Stimulated activated CD8-positive, alpha-beta memory T cell treated with anti-CD3 and anti-CD28 coated beads, Interleukin-4, amount 100 ng/mL, for 1 hour (primary cell): ENCODE measurements around the gene SVBP.
"Not testable (repeated sequence)": the region's sequence is repeated elsewhere in the genome, so short reads cannot be mapped to it uniquely, and the experiment has no call there.

Experiments used
- DNase-seq, 2 donors: peaks; one replicate each; pipeline ENCODE4 v3.0.0-alpha.2; 2020; ENCODE audit warnings: low read depth in 2 of 2, low spot score in 1 of 2

The SVBP gene, protein sequence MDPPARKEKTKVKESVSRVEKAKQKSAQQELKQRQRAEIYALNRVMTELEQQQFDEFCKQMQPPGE

DNA sequence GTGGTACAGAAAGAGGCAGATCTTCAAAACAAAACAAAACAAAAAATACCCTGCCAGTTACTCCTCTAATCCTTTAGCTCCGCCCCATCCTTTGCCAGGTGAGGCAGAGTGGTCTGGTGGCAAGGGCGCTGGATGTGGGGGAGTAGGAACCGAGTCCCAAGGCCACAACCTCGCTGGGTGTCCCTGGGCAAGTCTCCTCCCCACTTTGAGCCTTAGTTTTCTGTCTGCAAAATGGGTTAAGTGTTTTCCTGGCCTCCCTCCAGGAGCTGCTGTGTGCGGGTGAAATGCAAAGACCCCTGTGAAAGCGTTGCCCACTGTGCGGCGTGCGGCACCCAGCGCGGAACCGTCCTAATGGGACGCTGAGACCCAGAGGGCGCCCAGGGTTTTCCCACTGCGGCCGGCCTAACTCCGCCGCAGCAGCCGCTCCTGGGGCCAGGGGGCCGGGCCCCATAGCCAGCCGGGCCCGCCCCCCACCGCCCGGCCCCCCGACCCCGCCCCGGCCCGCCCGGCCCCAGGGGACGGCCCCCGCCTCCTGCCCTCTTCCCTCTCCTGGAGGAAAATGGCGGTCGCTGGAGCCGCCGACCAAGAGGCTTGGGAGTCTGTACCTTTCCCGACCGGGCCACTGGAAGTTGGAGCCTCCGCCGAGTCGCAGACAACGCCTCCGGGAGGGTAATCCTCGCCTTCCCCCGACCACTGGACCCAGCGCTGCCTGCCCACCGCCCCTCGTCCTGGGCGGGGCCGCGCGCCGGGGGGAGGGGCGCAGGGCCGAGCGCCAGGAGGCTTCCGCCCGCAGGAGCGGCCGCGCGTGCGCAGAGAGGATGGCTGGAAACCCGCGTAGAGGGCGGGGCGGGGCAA is at the start of gene SVBP, which contains the start of gene ERMAP:
Gene SVBP (minus strand): TSS at position 813 of the 855 bp plus-strand sequence. CDS start 853 bp downstream, outside the sequence.
Gene ERMAP (plus strand): TSS at position 538 of the 855 bp plus-strand sequence. CDS start 13,327 bp downstream, outside the sequence.
- DNase-seq: peak; percentile 91 to 94

DNA sequence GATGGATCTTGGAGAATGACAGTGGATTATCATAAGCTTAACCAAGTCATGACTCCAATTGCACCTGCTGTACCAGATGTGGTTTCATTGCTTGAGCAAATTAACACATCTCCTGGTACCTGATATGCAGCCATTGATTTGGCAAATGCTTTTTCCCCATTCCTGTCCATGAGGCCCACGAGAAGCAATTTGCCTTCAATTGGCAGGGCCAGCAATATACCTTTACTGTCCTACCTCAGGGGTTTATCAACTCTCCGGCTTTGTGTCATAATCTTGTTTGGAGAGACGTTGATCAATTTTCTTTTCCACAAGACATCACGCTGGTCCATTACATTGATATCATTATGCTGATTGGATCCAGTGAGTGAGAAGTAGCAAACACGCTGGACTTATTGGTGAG is 49.4 kb upstream of the SVBP start:
- DNase-seq: no peak

DNA sequence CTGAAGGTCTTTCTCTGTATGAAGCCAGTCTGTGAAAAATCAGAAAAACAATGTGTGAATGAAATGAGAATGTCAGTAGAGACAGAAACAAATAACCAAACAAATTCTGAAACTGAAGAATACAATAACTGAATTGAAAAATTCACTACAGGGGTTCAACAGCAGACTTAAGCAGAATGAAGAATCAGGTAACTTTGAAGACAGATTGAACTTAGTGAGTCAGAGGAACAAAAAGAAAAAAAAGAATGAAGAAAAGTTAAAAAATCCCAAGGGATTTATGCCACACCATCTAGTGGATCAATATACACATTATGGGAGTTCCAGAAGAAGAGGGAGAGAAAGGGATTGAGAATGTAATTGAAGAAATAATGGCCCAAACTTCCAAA is 43.8 kb upstream of the SVBP start:
- DNase-seq: no peak

DNA sequence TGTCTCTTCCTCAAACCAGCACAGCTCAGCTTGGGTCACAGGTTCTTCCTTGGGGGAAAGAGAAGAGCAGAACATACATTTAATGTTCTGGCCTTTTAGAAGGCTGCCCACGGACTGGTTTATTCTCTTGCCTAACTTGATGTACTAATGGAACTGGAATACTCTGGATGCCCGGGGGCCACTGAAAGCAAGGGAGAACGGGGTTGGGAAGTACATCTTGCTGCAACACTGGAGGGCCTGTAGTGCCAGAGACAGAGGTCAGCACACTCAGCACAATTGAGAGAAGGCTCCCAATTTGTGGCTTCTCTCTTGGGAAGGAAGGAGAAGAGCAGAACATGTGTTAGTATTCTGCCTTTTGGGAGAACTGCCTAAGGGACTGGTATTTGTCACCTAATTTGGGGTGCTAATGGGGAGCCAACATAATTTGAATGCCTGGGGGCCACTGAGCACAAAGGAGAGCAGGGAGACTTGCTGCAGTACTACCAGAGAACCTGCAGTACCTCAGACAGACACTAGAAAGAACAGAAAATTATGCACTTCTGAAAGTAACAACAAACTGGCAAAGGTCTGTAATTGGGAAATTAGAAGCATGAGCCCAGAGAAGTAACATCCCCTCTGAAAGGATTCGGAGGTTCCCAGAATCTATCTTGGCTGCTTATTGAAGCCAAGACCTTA is 43.3 kb upstream of the SVBP start:
- DNase-seq: no peak

DNA sequence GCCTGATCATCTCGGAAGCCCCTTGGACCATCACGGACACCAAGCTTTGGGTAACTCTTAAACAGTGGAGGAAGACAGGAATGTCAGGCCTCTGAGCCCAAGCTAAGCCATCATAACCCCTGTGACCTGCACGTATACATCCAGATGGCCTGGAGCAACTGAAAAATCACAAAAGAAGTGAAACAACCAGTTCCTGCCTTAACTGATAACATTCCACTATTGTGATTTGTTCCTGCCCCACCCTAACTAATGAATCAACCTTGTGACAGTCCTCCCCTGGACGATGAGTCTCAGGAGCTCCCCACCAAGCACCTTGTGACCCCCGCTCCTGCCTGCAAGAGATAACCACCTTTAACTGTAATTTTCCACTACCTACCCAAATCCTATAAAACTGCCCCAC is 42.2 kb upstream of the SVBP start:
- DNase-seq: not testable (repeated sequence)

DNA sequence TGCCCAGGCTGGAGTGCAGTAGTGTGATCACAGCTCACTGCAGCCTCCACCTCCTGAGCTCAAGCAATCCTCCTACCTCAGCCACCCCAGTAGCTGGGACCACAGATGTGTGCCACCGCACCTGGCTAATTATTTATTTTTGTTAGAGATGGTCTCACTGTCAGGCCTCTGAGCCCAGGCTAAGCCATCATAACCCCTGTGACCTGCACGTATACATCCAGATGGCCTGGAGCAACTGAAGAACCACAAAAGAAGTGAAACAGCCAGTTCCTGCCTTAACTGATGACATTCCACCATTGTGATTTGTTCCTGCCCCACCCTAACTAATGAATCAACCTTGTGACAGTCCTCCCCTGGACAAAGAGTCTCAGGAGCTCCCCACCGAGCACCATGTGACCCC is 39.4 kb upstream of the SVBP start:
- not testable (repeated sequence) for DNase-seq

DNA sequence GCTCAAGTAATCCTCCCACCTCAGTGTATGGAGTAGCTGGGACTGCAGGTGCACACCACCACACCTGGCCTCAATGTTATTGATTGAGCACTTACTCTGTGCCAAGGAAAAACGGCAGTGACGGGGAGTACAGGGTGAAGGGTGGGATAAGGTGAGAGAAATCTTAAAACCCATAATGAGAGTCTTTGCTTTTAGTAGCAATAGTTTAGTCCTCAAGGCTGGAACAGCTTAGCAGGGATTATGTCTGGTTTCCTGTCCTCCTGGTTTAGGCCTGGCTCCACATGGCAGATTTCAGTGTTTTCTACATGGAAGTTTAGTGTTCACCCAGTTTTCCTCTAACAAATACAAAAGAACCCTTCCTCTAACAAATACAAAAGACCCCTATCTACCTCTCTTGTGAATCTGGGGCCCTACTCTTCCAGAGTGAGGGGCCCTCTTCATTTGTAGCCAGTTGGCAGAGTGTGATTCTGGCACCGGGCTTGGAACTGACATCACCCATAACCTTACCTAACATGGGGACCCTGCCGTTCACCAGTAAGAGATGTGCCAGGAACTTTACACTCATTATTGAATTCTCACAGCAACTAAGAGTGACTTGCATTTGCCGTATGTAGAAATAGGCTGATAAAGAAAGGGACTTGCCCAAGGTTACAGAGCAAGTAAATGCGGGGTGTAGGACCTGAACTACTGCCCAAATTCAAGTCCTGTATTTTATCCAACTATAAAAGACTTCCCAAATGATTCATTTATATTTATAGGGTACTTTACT is 36.1 kb upstream of the SVBP start:
- no peak for DNase-seq

DNA sequence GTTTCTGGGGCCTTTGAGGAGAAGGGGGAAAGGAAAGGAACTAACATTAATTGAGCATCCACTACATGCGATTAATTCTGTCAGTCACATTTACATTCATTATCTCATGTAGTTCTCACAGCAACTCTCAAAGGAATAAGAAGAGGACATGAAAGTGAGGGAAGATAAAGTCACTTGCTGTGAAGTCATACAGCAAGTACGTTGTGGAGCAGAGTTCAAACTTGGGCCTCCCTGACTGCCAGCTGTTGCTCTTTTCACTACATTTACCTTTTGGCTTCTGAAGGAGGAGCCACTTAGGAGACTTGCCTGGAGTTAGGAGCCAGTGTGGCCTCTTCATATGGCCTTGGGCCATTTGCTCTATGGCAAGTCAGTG is 35.4 kb upstream of the SVBP start:
- no peak for DNase-seq

DNA sequence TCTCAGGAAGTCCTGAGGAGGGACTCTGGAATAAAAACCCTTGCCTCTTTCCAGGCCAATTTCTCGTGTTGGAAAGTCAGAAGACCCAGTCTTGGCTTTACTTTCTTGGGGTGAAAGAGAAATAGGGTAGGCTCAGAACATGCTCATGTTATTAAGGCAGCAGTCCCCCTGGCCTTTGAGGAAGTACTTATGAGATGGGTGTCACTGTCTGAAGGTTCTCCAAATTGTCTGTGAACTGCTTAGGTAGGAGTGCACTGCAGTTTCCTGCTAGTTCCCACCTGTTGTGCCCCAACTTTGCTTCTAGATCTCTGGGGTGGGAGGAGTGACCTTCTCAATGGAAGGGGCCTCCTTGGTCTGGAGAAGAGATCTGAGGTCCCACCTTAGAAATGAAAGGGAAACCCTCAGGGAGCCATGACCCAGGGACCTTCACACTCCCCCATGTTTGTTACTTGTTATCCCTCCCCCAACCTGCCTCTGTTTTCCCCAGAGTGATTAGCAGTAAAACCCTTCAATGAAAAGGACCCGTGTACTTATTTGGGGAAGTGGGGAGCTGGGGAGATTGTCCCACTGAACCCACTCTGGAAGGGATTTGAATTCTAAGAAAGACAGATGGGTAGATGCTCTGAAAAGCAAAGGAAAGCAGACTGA is 34.9 kb upstream of the SVBP start:
- DNase-seq: no peak

DNA sequence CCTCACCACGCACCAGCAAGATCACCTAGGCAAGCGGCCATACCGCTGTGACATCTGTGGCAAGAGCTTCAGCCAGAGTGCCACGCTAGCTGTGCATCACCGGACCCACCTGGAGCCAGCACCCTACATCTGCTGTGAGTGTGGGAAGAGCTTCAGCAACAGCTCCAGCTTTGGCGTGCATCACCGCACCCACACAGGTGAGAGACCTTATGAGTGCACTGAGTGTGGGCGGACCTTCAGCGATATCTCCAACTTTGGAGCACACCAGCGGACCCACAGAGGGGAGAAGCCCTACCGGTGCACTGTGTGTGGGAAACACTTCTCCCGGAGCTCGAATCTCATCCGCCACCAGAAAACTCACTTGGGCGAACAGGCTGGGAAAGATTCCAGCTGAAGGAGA is 34.2 kb upstream of the SVBP start:
- DNase-seq: no peak

DNA sequence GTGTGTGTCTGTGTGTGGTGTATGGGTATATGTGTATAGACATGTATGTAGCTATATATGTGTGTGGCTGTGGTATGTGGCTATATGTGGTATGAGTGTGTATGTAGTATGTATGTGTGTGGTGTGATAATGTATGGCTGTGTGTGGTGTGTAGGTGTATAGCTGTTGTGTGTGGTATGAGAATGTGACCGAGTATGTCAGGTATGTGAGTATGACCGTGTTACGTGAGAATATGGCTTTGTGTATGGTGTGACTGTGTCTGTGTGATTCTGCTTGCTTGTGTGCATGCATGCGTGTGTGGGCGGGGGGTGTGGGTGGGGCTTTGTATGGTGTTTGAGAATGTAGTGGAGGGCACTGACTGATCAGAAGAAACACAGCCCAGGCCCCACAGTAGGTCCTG is 32.7 kb upstream of the SVBP start:
- no peak for DNase-seq

DNA sequence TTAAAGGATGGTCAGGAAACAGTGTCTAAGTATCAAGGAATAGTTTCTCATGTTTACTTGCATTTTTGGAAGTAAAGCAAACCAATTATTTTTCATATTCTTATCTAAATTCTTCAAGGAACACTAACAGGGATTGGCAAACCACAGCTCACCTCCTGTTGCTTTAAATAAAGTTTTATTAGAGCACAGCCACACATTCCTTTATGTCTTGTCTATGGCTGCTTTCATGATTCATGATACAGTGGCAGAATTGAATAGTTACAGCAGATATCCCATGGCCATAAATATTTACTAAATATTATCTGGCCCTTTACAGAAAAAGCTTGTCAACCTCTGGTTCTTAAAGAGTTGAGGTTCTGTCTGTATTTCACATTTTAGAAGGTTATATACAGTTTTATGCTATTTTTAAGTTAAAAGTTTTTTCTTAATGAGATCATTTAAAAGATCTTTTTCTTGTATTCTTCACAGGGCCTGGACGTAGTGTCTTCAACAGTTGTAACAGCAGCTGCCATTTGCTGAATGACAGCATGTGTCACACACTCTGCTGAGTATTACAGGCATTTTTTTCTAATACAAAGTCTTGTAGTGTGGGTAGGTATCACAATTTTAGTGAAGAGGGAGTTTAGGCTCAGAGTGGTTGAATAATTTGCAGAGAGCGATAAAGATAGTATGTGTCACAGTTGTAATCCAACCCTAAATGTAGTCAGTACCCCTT is 31.8 kb upstream of the SVBP start:
- no peak for DNase-seq

DNA sequence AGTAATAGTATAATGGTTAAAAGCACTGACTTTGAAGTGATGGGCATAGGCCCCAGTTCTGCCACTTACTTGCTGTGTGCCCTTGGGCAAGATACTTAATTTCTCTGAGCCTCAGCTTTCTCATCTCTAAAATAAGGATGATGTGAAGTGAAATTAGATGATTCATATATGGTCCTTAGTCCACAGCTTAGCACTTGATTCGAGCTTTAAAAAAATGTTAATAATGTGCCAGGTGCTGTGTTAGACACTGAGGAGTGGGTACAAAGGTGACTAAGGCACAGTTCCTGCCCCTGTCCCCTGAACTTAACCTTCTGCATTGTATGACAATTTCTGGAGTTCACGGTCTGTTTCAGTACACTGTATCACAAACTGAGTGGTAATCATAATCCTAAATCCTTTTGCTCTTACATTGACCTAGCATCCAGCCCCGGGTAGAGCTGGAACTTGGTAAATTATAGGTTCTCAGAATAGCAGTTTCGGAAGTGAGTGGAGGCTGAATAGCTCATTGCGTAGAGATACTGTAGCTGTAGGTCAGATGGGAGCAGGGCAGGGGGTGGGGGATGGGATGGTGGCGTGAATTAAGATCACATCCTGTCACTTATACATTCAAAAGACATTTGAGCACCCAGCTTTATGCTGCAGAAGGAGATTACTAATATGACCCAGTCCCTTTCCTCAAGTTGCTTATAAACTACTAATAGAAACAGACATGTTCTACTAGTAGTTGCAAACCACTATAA is 30.7 kb upstream of the SVBP start:
- no peak for DNase-seq

DNA sequence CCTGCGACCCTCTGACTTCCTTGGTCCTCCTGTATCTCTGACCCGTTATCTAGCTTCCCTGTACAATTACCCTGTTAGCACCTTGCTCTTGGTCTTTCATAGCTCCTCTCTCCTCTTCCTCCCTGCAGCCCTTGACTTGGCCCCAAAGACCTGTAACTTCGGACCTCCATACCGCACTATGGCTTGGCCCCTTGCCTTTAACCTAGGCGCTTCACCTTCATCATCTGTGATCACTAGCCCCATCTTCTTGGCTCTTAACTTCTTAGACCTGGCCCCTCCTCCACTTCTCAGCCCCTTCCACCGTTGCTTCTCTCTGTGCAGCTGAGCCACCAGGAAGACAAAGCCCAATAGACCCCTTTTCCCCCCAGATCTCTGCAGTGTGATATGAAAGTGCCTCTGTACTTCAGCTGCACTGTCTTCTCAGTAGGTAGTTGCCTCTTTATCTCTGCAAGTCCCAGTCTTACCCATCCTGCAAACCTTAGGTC is 30.0 kb upstream of the SVBP start:
- no peak for DNase-seq

DNA sequence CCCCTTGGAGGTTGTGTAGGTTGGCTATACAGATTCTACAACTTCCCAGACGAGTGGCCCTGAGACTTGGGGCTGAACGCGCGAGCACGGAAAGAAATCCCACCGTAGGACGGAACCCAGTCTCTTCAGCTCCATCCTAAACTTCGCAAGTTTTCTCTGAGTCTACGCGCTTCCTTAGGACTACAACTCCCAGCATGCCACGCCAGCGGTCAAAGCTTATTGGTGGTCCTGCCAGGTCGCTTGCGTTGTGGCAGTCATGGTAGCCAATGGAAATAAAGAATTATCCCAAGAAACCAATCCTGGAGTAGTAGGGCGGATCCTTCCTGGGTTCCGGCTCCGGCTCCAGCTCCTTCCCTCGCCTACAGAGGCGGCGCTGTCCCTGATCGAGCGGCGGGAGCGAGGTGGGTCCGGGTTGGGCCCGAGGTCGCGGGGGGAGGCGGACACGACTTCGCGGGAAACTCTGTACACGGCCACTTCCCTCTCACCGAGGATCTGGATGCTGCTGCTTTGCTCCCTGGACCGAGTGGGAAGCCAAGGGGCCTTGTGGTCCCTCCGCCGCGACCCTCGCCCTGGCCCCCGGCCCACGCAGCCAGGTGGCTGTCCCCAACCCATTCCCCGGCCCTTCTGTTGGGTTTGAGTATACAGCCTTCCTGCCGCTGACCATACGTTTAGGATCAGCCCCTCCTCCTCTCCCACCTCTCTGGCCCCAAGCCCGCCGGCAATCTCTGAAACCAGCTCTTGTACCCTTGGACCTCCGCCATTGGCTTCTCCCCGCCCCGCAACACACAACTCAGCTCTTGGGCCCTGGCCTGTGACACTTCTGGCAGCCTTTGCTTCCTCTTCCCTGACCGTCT is 29.3 kb upstream of the SVBP start, which contains the start of gene ZNF691:
Gene ZNF691 (plus strand): TSS at position 357 of the 854 bp plus-strand sequence. CDS start 3,046 bp downstream, outside the sequence.
- peak; percentile 64 to 79 for DNase-seq

DNA sequence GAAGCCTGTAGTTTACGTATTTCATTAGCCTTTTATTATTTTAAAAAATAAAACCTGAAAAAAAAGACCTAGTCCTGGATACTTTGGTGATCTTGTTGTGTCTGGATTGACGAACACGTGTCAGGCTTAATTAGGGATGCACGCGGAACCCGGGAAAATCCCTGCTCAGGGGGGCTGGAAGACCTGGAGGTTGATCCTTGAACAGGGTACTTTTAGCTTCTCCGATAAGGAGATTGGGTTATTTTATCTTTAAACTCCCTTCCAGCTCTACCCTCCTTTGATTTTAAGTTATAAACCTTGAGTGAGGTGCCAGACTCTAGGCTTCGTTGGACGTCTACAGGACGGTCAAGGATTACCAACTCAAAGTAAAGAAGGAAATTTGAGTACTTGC is 28.7 kb upstream of the SVBP start:
- no peak for DNase-seq

DNA sequence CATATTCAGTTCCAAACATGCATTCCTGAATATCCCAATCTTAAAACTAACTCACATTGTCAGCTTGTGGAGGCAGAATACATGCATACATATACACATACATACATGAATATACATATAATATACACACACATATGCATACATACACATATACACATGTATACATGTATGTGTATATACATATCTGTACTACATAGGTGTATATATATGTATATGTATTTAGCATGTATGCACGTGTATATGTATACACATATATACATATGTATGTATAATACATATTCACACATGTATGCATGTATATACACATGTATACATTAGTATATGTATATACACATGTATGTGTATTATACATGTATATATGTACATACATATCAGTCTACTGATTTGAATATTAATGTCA is 28.0 kb upstream of the SVBP start:
- DNase-seq: no peak

DNA sequence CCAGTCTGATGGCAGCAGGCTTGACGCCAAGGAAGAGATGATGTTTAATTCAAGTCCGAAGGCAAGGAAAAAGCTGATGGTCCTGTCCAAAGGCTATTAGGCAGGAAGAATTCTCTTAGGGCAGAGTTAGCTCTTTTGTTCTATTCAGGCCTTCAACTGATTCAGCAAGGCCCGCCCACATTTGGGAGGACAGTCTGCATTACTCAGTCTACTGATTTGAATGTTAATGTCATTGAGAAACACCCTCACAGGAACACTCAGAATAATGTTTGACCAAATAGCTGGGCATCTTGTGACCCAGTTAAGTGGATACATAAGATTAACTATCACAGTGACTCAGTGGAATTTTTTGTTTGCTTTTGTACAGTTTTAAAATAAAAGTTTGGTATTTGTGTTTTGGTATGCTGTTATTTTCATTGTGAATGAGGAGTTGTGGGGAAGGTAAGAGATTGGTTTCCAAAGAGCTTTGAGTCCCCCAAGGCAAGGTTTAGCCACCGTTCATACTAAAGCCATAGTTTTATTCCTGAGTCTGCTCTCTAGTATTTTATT is 27.5 kb upstream of the SVBP start:
- DNase-seq: no peak
